ENCODE results near the gene NKAIN4. TPM values are rescaled to one million over a fixed set of nuclear protein-coding genes. Genes with fewer than 3 reads are reported as not detected.

The NKAIN4 gene
- total RNA-seq, 1 experiment from 2014 or later, result not detected

GRCh38 chr20:63293871-63294535, 39.7 kb upstream of the NKAIN4 start:
- H3K27ac ChIP-seq (ENCODE audit: low read length), result no peak overlapping the region
- DNase-seq (no peak), ATAC-seq (no peak)
- no peaks in the 10 kb centered on the region for H4K20me1 ChIP-seq (ENCODE audit: low read length)
- H3K4me3 ChIP-seq (ENCODE audit: low read length), result no peak overlapping the region
- no peaks in the 10 kb centered on the region for H3K4me1 ChIP-seq (ENCODE audit: insufficient read depth, low read length)
- TF ChIP-seq CTCF (conservative IDR thresholded peaks at IDR 0.05; ENCODE audit: low read depth, low read length) (no peak), EZH2phosphoT487 (IDR thresholded peaks at IDR 0.05; ENCODE audit: borderline replicate concordance, low read length) (no peak), EZH2 (IDR thresholded peaks at IDR 0.05; ENCODE audit: low read length, unreplicated experiment) (no peak)
- H2AFZ ChIP-seq (ENCODE audit: low read length), result no peak overlapping the region
- H3K4me2 ChIP-seq (ENCODE audit: low read length), result no peak overlapping the region
- BruUV-seq (replicated peaks), result no TSS peak
- H3K9me2 ChIP-seq (replicated peaks; ENCODE audit: low read length), result no peaks in the 10 kb centered on the region
- no peaks in the 10 kb centered on the region for H3K36me3 ChIP-seq (ENCODE audit: low read depth, low read length)
- ChIA-PET CTCF (no interaction called here), POLR2A (ENCODE audit: unreplicated experiment) (interaction anchor here (0.5 kb wide), 1 partner anchor 348 kb away, joined by 3 read pairs; no protein-coding TSS in a partner anchor)
- peaks cover 32% of the 10 kb centered on the region for H3K27me3 ChIP-seq (ENCODE audit: low read length)
- H3K9ac ChIP-seq (ENCODE audit: low read length), result no peak overlapping the region
- intact Hi-C loops (cut with micrococcal nuclease), result no loop called here
- H3F3A ChIP-seq (ENCODE audit: low read length, unreplicated experiment), result no peaks in the 10 kb centered on the region
- no peaks in the 10 kb centered on the region for H3K9me3 ChIP-seq (ENCODE audit: low read length)
- no peaks in the 10 kb centered on the region for H3K79me2 ChIP-seq (ENCODE audit: low read length)

GRCh38 chr20:63293456-63293855, 39.2 kb upstream of the NKAIN4 start:
- H3K79me2 ChIP-seq (ENCODE audit: low read length), result no peaks in the 10 kb centered on the region
- H3K9me3 ChIP-seq (ENCODE audit: low read length), result no peaks in the 10 kb centered on the region
- no peak overlapping the region for H3K4me2 ChIP-seq (ENCODE audit: low read length)
- CTCF ChIA-PET, result no interaction called here
- no peaks in the 10 kb centered on the region for H3K9me2 ChIP-seq (replicated peaks; ENCODE audit: low read length)
- no peak overlapping the region for H3K4me3 ChIP-seq (ENCODE audit: low read length)
- H3K4me1 ChIP-seq (ENCODE audit: insufficient read depth, low read length), result no peaks in the 10 kb centered on the region
- ATAC-seq, result no peak
- no TSS peak for BruUV-seq (replicated peaks)
- H3F3A ChIP-seq (ENCODE audit: low read length, unreplicated experiment), result no peaks in the 10 kb centered on the region
- no peaks in the 10 kb centered on the region for H4K20me1 ChIP-seq (ENCODE audit: low read length)
- no peak overlapping the region for H3K27ac ChIP-seq (ENCODE audit: low read length)
- intact Hi-C loops (cut with micrococcal nuclease), result no loop called here
- H2AFZ ChIP-seq (ENCODE audit: low read length), result no peak overlapping the region
- H3K27me3 ChIP-seq (ENCODE audit: low read length), result peaks cover 29% of the 10 kb centered on the region
- no peaks in the 10 kb centered on the region for H3K36me3 ChIP-seq (ENCODE audit: low read depth, low read length)
- POLR2A ChIA-PET (ENCODE audit: unreplicated experiment), result no interaction called here
- TF ChIP-seq EZH2phosphoT487 (IDR thresholded peaks at IDR 0.05; ENCODE audit: borderline replicate concordance, low read length) (no peak), EZH2 (IDR thresholded peaks at IDR 0.05; ENCODE audit: low read length, unreplicated experiment) (no peak), CTCF (conservative IDR thresholded peaks at IDR 0.05; ENCODE audit: low read depth, low read length) (no peak)
- DNase-seq, result no peak
- no peak overlapping the region for H3K9ac ChIP-seq (ENCODE audit: low read length)

GRCh38 chr20:63292904-63293303, 38.6 kb upstream of the NKAIN4 start, which contains the start of gene COL20A1:
Gene COL20A1, plus strand, starts transcription at chr20:63293186. Its CDS starts 1,922 bp downstream, at chr20:63295108.
- Histone ChIP-seq H4K20me1 (ENCODE audit: low read length) (no peaks in the 10 kb centered on the region), H3K9ac (ENCODE audit: low read length) (no peak within 1 kb of the TSS), H3K4me3 (ENCODE audit: low read length) (no peak within 1 kb of the TSS), H3K27me3 (ENCODE audit: low read length) (peaks cover 29% of the 10 kb centered on the region), H3K9me2 (replicated peaks; ENCODE audit: low read length) (no peaks in the 10 kb centered on the region), H3K27ac (ENCODE audit: low read length) (no peak within 1 kb of the TSS), H3F3A (ENCODE audit: low read length, unreplicated experiment) (no peaks in the 10 kb centered on the region), H3K9me3 (ENCODE audit: low read length) (no peaks in the 10 kb centered on the region), H2AFZ (ENCODE audit: low read length) (no peak within 1 kb of the TSS), H3K4me1 (ENCODE audit: insufficient read depth, low read length) (no peaks in the 10 kb centered on the region), H3K36me3 (ENCODE audit: low read depth, low read length) (no peaks in the 10 kb centered on the region), H3K79me2 (ENCODE audit: low read length) (no peaks in the 10 kb centered on the region), H3K4me2 (ENCODE audit: low read length) (no peak within 1 kb of the TSS)
- no peak for DNase-seq
- no peak for ATAC-seq
- POLR2A ChIA-PET (ENCODE audit: unreplicated experiment), result no interaction called here
- no TSS peak for BruUV-seq (replicated peaks)
- TF ChIP-seq EZH2 (IDR thresholded peaks at IDR 0.05; ENCODE audit: low read length, unreplicated experiment) (no peak), CTCF (conservative IDR thresholded peaks at IDR 0.05; ENCODE audit: low read depth, low read length) (no peak), EZH2phosphoT487 (IDR thresholded peaks at IDR 0.05; ENCODE audit: borderline replicate concordance, low read length) (no peak)
- CTCF ChIA-PET, result no interaction called here
- intact Hi-C loops (cut with micrococcal nuclease), result no loop called here
